Activated T-cell treated with anti-CD3 and anti-CD28 coated beads for 4 hours (primary cell): ENCODE data around the gene SPATA45.

Experiments
- DNase-seq: peaks from one replicate; pipeline ENCODE4 v3.0.0-alpha.2; 2020

Gene SPATA45

GRCh38 chr1:212827831-212828278 is 19.6 kb downstream of the SPATA45 start:
- DNase-seq: no peak

DNA sequence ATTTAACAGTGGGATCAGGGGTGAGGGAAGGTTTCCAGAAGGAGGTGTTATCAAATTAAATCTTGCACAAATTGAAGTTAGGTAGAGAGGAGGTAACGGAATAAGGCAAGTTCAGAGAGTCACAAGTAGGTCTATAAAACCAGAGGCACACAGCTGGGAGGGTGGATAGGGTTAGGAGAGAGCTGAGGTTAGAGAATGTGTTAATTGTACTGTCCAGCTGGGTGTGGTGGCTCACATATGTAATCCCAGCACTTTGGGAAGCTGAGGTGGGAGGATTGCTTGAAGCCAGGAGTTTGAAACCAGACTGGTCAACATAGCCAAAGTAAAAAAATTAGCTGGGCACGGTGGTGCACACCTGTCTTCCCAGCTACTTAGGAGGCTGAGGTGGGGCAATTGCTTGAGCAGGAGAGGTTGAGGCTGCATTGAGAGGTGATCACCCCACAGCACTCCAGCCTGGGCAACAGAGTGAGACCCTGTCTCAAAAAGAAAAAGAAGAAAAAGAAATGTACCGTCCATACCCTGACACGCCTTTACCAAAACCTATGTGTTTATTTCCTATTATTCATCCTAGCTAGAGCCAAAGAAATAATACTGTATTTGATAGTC is 20.2 kb downstream of the SPATA45 start:
- no peak for DNase-seq

DNA sequence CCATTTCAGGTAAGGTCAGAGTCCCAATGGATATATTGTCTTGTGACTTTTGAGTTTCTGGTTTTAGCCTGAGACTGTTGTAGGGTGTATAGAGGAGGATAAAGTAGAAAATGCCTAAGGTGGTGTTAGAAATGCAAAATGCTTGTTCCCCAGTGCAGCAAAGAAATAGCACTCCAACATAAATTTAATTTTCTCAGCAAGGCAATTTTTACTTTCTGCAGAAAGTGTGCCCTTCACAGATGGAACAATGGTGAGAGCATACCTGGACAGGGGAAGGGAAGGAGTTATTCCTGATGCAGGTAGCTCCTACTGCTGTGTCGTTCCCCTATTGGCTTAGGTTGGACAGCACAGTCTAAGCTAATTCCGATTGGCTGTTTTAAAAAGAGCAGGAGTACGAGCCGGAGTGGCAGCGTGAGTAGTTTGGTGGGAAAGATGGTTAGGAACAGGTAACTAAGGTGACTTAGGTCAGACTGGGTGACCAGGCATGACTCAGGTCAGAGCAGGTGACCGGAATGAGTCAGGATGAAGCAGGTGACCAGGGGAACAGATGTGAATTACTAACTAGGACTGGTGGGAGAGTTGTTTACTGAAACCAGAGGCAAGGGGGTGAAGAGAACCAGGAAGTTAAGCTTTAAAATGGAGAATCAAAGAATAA is 21.5 kb downstream of the SPATA45 start:
- DNase-seq: no peak

DNA sequence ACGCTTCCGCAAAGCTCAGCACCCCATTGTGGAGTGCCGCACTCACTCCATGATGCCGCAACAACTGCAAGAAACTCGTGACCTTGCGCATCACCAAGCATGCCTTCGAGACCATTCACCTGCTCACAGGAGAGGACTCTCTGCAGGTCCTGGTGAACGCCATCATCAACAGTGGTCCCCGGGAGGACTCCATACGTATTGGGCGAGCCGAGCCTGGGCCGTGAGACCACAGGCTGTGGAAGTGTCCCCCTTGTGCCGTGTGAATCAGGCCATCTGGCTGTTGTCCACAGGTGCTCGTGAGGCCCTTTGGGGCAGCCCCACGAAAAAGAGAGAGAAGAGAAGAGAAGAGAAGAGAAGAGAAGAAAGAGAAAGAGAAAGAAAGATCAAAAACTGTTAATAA is 23.2 kb downstream of the SPATA45 start:
- no peak for DNase-seq

- DNase-seq: no peak
These were observed 24.5 kb downstream of the SPATA45 start for GRCh38 chr1:212822956-212823355.

GRCh38 chr1:212820969-212821368 is 26.5 kb downstream of the SPATA45 start:
- DNase-seq: no peak

DNA sequence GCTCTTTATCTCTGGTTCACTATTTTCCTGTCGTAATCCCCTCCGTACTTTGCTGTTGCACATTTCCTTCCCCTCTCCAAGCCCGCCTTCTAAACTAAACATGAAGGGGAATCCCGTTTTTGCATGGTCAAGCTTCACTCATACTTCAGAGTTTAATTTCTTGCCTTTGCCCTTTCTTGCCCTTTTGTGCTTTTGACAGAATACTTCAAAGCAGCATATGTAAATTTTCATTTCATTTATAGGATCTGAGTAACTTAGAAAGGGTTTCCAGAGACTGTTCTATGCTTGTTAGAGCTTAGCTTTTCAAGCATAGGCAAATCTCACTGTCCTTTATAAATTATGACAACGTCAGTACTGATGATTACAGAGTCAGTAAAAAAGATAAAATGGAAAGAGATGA is 27.7 kb downstream of the SPATA45 start:
- no peak for DNase-seq

DNA sequence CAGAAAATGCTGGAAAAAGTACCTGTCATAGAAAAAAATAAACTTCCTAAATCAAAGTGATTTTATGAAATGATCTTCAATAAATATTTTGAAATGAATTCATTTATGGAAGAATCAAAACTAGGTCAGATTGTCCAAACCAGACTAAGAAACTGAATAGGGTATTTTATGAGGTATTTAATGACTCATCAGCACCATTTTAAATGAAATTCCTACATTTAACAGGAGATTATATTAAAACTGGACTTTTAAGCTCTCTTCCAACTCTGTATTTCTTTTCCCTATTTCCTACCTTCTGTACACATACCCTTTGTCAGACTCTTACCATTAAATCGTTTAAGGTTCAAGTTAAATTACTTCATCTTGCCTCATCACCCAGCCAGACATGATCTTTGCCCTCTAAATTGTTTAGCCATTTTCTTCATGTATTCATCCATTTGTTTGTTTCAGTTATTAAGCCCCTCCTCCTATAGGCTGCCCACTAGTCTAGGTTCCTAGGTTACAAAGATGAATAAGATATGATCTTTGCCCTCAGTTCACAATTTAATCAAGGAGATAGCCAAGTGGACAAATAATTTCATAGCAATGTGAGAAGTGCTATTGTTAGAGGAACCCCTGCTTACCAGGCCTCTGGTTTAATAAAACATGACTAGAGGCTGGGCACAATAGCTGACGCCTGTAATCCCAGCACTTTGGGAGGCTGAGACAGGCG is 30.7 kb downstream of the SPATA45 start:
- no peak for DNase-seq

- DNase-seq: no peak
These were observed 32.7 kb downstream of the SPATA45 start for GRCh38 chr1:212814537-212815334.

DNA sequence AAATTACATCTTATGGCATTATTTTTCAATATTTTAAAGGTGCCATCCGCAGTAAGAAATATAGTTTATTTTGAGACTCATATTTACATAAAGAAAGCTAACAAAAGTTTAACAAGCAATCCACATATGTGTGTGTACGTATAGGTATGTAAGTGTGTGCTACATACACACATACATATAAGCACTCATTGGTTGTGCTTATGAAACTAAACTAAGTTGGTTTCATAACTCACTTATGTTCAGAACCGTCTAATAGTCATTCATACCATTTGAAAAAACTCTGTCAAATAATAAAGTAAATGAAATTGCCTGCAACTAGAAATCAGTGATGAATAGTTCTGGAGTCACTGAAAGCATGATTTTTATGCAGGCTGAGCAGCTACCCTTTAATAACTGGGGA is 41.7 kb downstream of the SPATA45 start:
- DNase-seq: no peak

- DNase-seq: no peak
These were observed 49.8 kb downstream of the SPATA45 start for GRCh38 chr1:212797681-212798080.

DNA sequence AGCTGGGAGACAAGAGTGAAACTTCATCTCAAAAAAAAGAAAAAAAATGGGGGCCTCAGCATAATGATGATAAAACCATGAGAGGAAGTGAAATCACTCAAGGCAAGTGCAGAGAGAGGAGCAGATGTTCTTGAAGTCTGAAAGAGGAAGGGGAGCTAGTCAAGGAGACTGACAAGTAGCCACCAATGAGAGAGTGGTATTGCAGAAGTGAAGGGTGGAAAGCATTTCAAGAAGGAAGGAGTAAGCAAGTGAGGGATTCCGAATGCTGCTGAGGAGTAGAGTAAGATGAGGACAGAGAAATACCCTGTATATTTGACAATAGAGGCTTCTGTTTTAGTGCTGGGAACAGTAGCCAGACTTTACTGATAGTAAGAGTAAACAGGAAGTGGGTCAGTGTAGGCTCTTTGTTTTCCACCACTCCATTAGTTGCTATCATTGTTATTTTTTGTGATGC is 52.9 kb downstream of the SPATA45 start:
- no peak for DNase-seq

DNA sequence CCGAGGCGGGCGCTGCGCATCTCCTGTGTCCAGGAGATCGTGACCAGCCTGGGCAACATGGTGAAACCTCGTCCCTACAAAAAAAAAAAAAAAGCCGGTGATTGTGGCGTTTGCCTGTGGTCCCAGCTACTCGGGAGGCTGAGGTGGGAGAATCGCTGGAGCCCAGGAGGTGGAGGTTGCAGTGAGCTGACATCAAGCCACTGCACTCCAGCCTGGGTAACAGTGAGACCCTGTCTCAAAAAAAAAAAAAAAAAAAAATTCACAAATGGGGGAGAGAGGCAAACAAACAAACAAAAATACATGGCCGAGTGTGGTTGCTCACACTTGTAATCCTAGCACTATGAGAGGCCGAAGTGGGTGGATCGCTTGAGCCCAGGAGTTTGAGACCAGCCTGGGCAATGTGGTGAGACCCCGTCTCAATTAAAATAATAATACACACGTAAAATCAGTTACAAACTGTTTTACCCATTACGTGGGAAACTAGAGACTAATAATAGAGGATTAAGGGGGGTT is 55.0 kb downstream of the SPATA45 start:
- no peak for DNase-seq

DNA sequence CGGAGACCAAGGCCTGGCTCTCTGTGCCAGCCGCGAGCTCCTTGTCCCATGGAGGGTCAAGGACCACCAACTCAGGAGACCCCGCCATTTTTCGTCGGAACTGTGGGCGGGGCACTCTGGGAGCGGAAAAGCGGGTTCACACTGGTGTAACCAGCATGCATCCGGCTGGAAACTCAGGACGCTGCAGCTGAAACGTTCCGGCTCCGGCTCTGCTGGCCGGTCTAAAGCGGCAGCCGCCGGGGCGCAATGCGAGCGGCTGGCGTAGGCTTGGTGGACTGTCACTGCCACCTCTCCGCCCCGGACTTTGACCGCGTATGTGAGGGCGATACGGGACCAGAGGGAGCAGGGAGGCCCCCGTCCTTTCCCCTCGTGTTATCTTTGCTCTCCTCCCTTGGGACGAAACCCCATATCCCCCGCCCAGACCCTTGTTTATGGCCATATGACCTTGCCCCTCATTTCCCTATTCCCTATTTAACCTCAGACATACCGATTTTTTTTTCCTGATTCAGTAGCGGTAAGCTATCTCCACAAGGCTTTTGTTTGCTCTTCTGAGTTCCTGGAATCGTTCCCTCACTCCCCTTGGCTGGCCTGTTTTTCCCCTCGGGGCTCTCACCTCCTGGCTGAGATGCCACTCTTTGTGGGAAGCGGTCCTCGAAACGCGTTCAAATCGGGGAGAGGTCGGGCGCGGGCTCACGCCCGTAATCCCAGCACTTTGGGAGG is 55.6 kb downstream of the SPATA45 start, which contains the start of the genes NSL1 and TATDN3:
TSS of gene NSL1 (minus strand) at position 102 of the 720 bp plus-strand sequence. CDS start at position 88, 14 bp downstream.
TSS of gene TATDN3 (plus strand) at position 219 of the 720 bp plus-strand sequence. CDS start at position 247, 28 bp downstream.
- DNase-seq: peak; percentile 97

GRCh38 chr1:212791261-212791675 is 56.2 kb downstream of the SPATA45 start:
- DNase-seq: no peak

- DNase-seq: no peak
These were observed 61.6 kb downstream of the SPATA45 start for GRCh38 chr1:212785871-212786270.

- DNase-seq: no peak
These were observed 63.5 kb downstream of the SPATA45 start for GRCh38 chr1:212783976-212784375.

DNA sequence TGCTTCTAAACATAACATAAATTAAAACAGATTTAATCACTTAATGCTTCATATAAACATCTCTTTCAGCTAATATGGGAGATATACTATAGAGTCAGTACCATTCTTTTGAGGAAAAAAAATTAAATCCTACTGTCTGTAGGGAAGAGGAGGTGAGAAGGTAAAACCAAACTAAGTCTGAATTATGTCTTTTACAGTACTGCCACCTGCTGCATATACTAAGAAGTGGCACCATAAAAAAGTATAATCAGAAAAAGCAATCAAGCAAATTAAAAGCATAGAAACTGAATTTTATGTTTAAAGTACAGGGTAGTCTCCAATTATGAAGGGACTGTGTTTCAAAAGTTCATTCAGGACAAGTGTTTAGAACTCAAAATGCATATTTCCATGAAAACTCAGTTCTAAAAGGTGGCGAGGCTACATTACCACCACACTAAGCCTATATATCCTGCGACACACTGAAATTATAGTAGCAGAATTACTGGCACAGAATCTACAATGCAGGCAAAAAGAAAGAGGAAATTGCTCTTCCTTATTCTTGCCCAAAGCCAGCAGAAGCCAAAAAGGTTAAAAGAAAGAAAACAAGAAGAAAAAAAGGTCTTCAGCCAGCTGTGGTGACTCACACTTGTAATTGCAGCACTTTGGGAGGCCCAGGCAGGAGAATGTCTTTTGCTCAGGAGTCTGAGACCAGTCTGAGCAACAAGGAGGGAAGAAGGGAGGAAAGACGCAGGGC is 64.9 kb downstream of the SPATA45 start:
- no peak for DNase-seq

- no peak for DNase-seq
These were observed 66.2 kb downstream of the SPATA45 start for GRCh38 chr1:212781225-212781624.

GRCh38 chr1:212780759-212781158 is 66.7 kb downstream of the SPATA45 start:
- no peak for DNase-seq
